Left ventricle myocardium inferior (tissue), 1 donor: ENCODE measurements around the gene CACNA1I. TPM values are rescaled to one million over a fixed set of nuclear protein-coding genes. Genes with fewer than 3 reads are reported as not detected.

Source experiments
- DNase-seq: peaks from one replicate; pipeline ENCODE4 v3.0.0-alpha.2; 2020
- H3K27ac ChIP-seq: fragments of 200-600 bp; replicated peaks from 2 replicates; pipeline ENCODE4 v1.8.0; 2021
- H3K27me3 ChIP-seq: fragments of 200-600 bp; 2 replicates; pipeline ENCODE4 v1.8.0; 2021; ENCODE audit warnings: low read depth
- H3K36me3 ChIP-seq: fragments of 200-600 bp; 2 replicates; pipeline ENCODE4 v1.8.0; 2021
- H3K4me1 ChIP-seq: fragments of 200-600 bp; 2 replicates; pipeline ENCODE4 v1.8.0; 2021
- H3K4me3 ChIP-seq: fragments of 200-600 bp; 2 replicates; pipeline ENCODE4 v1.8.0; 2021; ENCODE audit warnings: mild to moderate bottlenecking, moderate library complexity
- H3K9me3 ChIP-seq: fragments of 200-600 bp; replicated peaks from 2 replicates; pipeline ENCODE4 v1.8.0; 2021
- intact Hi-C: fragments of 100-400 bp; cut with micrococcal nuclease; formaldehyde crosslinking; loops from one replicate; pipeline ENCODE4 v1.11.0; 2022
- total RNA-seq: library from RNA; stranded (reverse); fragmentation: NEBNext Ultra II Directional; extraction: Animal tissue kit (Norgen Biotek cat#: 25700); gene quantifications from one replicate; pipeline ENCODE4 v1.2.1, GENCODE V29; 2021
- TF ChIP-seq, protein P1 (sequence below): fragments of 200-600 bp; IDR thresholded peaks from 2 replicates; pipeline ENCODE4 v1.8.0; 2021; ENCODE audit warnings: antibody characterized with exemption, mild to moderate bottlenecking, borderline replicate concordance
- donor health status: DM: no; HTN: yes; CAD: no; lungs with severe emphysema.

CACNA1I gene
- total RNA-seq, 1 donor from 2014 or later: 0.05 TPM

- peaks cover under 1% of the 10 kb centered on the region for H3K9me3 ChIP-seq
- no peak for DNase-seq
- no peaks in the 10 kb centered on the region for H3K36me3 ChIP-seq
- H3K4me3 ChIP-seq: no peak overlapping the region
- peaks cover under 1% of the 10 kb centered on the region for H3K4me1 ChIP-seq
- TF ChIP-seq, protein P1, sequence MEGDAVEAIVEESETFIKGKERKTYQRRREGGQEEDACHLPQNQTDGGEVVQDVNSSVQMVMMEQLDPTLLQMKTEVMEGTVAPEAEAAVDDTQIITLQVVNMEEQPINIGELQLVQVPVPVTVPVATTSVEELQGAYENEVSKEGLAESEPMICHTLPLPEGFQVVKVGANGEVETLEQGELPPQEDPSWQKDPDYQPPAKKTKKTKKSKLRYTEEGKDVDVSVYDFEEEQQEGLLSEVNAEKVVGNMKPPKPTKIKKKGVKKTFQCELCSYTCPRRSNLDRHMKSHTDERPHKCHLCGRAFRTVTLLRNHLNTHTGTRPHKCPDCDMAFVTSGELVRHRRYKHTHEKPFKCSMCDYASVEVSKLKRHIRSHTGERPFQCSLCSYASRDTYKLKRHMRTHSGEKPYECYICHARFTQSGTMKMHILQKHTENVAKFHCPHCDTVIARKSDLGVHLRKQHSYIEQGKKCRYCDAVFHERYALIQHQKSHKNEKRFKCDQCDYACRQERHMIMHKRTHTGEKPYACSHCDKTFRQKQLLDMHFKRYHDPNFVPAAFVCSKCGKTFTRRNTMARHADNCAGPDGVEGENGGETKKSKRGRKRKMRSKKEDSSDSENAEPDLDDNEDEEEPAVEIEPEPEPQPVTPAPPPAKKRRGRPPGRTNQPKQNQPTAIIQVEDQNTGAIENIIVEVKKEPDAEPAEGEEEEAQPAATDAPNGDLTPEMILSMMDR: no peak
- peaks cover 74% of the 10 kb centered on the region for H3K27me3 ChIP-seq
- intact Hi-C loops: no loop called here
- no peak overlapping the region for H3K27ac ChIP-seq
Observed at GRCh38 chr22:39656495-39657490, 86.2 kb downstream of the CACNA1I start.

DNA sequence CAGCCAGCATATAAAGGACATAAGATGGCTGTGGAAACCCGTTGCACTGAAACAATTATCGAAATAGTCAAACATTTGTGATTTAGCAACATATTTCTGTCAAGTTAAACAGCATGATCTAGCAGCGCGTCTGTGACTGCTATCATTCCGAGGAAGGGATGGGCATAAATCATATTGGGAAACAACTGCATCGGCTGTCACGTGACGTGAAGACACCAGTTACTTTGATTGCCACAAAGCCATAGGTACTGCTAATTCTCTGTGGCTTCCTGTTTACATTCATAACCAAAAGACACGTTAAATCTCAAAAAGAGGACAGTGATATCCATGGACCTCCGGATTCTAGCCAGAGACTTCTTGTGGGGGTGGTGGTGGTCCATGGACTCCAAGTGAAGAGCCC, 87.8 kb downstream of the CACNA1I start:
- no peak for DNase-seq
- Histone ChIP-seq H3K27ac (no peak overlapping the region), H3K27me3 (peaks cover 87% of the 10 kb centered on the region), H3K4me1 (peaks cover 9% of the 10 kb centered on the region), H3K36me3 (no peaks in the 10 kb centered on the region), H3K4me3 (no peak overlapping the region), H3K9me3 (no peaks in the 10 kb centered on the region)
- TF ChIP-seq, protein P1: no peak
- intact Hi-C loops: no loop called here

DNA sequence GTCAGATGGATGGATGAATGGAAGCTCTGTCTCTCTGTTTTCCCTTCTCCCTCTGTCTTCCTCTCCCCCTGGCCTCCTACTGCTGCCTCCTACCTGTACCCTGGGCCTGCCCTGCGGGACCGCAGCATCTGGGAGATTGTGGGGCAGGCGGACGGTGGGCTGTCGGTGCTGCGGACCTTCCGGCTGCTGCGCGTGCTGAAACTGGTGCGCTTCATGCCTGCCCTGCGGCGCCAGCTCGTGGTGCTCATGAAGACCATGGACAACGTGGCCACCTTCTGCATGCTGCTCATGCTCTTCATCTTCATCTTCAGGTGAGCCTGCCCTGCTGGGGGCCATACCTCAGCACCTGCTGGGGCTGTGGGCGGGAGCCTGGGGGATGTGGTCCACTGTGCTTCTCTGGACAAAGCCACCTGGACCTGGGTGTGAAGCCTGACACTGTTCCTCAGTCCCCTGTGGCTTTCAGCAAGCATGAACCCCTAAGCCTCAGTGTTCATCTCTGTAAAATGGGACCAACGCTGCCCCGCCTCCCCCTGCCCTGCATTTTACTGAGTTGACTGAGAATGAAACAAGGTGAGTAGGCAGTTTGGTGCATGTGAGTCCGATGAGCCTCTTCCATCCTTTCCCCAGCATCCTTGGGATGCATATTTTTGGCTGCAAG, 88.4 kb downstream of the CACNA1I start:
- intact Hi-C loops: no loop called here
- DNase-seq: no peak
- TF ChIP-seq, protein P1: no peak
- H3K36me3 ChIP-seq: no peaks in the 10 kb centered on the region
- no peaks in the 10 kb centered on the region for H3K9me3 ChIP-seq
- no peak overlapping the region for H3K27ac ChIP-seq
- peaks cover 12% of the 10 kb centered on the region for H3K4me1 ChIP-seq
- no peak overlapping the region for H3K4me3 ChIP-seq
- peaks cover 93% of the 10 kb centered on the region for H3K27me3 ChIP-seq

- H3K27me3 ChIP-seq: peaks cover 100% of the 10 kb centered on the region
- H3K4me1 ChIP-seq: peaks cover 20% of the 10 kb centered on the region
- H3K36me3 ChIP-seq: no peaks in the 10 kb centered on the region
- H3K27ac ChIP-seq: no peak overlapping the region
- H3K4me3 ChIP-seq: no peak overlapping the region
- TF ChIP-seq, protein P1: no peak
- no peak for DNase-seq
- intact Hi-C loops: no loop called here
- H3K9me3 ChIP-seq: no peaks in the 10 kb centered on the region
Observed at GRCh38 chr22:39661501-39661841, 90.9 kb downstream of the CACNA1I start.

DNA sequence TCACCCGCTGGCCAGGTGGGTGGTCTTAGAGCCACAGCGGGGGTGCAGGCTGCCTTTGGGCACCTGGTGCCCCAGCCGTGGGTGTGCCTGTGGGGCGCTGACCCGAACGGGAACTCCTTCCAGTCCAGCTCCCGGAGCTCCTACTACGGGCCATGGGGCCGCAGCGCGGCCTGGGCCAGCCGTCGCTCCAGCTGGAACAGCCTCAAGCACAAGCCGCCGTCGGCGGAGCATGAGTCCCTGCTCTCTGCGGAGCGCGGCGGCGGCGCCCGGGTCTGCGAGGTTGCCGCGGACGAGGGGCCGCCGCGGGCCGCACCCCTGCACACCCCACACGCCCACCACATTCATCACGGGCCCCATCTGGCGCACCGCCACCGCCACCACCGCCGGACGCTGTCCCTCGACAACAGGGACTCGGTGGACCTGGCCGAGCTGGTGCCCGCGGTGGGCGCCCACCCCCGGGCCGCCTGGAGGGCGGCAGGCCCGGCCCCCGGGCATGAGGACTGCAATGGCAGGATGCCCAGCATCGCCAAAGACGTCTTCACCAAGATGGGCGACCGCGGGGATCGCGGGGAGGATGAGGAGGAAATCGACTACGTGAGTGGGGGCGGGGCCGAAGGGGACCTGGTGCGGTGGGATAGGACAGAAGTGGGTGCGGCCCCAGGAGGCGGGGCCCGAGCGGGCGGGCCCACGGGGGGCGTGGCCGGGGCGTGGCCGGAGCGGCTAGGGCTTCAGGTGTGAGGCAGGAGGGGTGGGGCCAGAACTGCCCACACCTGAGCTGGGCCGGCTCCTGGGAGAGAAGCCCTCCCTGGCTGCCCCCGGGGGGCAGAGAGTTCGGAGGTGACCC, 91.5 kb downstream of the CACNA1I start:
- DNase-seq: no peak
- H3K27ac ChIP-seq: no peak overlapping the region
- no peaks in the 10 kb centered on the region for H3K36me3 ChIP-seq
- no peaks in the 10 kb centered on the region for H3K9me3 ChIP-seq
- intact Hi-C loops: no loop called here
- H3K4me3 ChIP-seq: peak overlapping the region; percentile 11
- H3K4me1 ChIP-seq: peaks cover 20% of the 10 kb centered on the region
- peaks cover 100% of the 10 kb centered on the region for H3K27me3 ChIP-seq
- TF ChIP-seq, protein P1: no peak
